K562 (cell line): Measurements from ENCODE around the gene NBPF6. TPM values are rescaled to one million over a fixed set of nuclear protein-coding genes. Genes with fewer than 3 reads are reported as not detected.
A peak's percentile ranks its signal among the peaks of the same experiment; 100 is the strongest.
"Not testable (repeated sequence)": the region's sequence is repeated elsewhere in the genome, so short reads cannot be mapped to it uniquely, and the experiment has no call there.

Experiments
- ATAC-seq: fragments of 200-7000 bp; cut with Tn5 transposase; 3 replicates; pipeline ENCODE4 v1.9.1; 2020; ENCODE audit warnings: moderate library complexity
- BruUV-seq: library from RNA; stranded (reverse); fragments of 400-500 nt; replicated peaks from 2 replicates; lab custom pipeline; 2021; lab: Mats Ljungman, UMichigan
- CTCF ChIA-PET: fragments of 300-600 bp; formaldehyde crosslinking; extraction: SDS; loops from one replicate; lab custom pipeline; 2021; ENCODE audit warnings: low intra/inter-chr PET ratio; lab: Yijun Ruan, JAX
- POLR2A ChIA-PET: fragments of 300-600, 350-650 bp; sonication (Branson Sonifier 250); formaldehyde crosslinking; extraction: SDS; loops from one replicate; lab custom pipeline; 2021; ENCODE audit warnings: antibody characterized with exemption, inconsistent platforms; lab: Yijun Ruan, JAX
- DNase-seq, 4 experiments: peaks; one replicate each; pipeline versions ENCODE4 v3.0.0 to v3.0.0-alpha.2; 2011 to 2018; ENCODE audit warnings: low spot score in 3 of 4, mixed read lengths in 3 of 4; ENCODE audit errors: extremely low read depth in 1 of 4
- FAIRE-seq: peaks from 2 replicates; lab custom pipeline; 2011; peaks lifted over from hg19 to GRCh38; lab: Jason Lieb, UNC
- H2AFZ ChIP-seq: 2 replicates; pipeline ENCODE4 v1.6.0; 2011; ENCODE audit warnings: low read depth, low read length, control low read depth, inconsistent platforms
- H3K27ac ChIP-seq: fragments of 200-600 bp; 3 replicates; pipeline ENCODE4 v1.8.0; 2011; ENCODE audit warnings: low read depth, mild to moderate bottlenecking, control low read depth, inconsistent platforms, low read length, moderate library complexity, mixed read lengths; ENCODE audit errors: extremely low read depth
- H3K27me3 ChIP-seq, 2 experiments: fragments of 300-600 bp in 1 of 2; 2 replicates in 1 of 2; 3 replicates in 1 of 2; pipeline versions ENCODE4 v1.6.0 to v1.8.0; 2011; ENCODE audit warnings: inconsistent platforms in 2 of 2, low read length in 2 of 2, mild to moderate bottlenecking in 1 of 2, mixed read lengths in 1 of 2, moderate library complexity in 1 of 2; ENCODE audit not compliant: control insufficient read depth in 2 of 2, insufficient read depth in 2 of 2
- H3K36me3 ChIP-seq: fragments of 300-600 bp; 3 replicates; pipeline ENCODE4 v1.8.0; 2011; ENCODE audit warnings: mild to moderate bottlenecking, low read length, inconsistent platforms; ENCODE audit not compliant: control insufficient read depth, insufficient read depth
- H3K4me1 ChIP-seq, 2 experiments: fragments of 200-600 bp in 1 of 2; replicated peaks in 1 of 2; 2 replicates in 1 of 2; 3 replicates in 1 of 2; pipeline versions ENCODE4 v1.5.1 to v1.8.0; 2011; ENCODE audit warnings: inconsistent platforms in 2 of 2, low read length in 2 of 2, mild to moderate bottlenecking in 1 of 2, mixed read lengths in 1 of 2, moderate library complexity in 1 of 2; ENCODE audit not compliant: control insufficient read depth in 2 of 2, insufficient read depth in 2 of 2
- H3K4me2 ChIP-seq: 2 replicates; pipeline ENCODE4 v1.6.1; 2011; ENCODE audit warnings: low read length, control low read depth, inconsistent platforms, mixed read lengths; ENCODE audit not compliant: insufficient read depth
- H3K4me3 ChIP-seq: fragments of 200-600 bp; sonication (generic), shearing (Covaris generic); 2 replicates; pipeline ENCODE4 v1.5.1; 2016; ENCODE audit warnings: control low read depth, inconsistent platforms
- H3K79me2 ChIP-seq: fragments of 200-600 bp; 3 replicates; pipeline ENCODE4 v1.8.0; 2011; ENCODE audit warnings: low read length, inconsistent platforms; ENCODE audit not compliant: control insufficient read depth, insufficient read depth
- H3K9ac ChIP-seq, 2 experiments: 2 replicates each; pipeline versions ENCODE4 v1.6.0 to v1.6.1; 2011; ENCODE audit warnings: low read depth in 2 of 2, low read length in 2 of 2, control low read depth in 1 of 2, inconsistent platforms in 1 of 2, mild to moderate bottlenecking in 1 of 2, mixed read lengths in 1 of 2; ENCODE audit not compliant: insufficient read depth in 1 of 2
- H3K9me1 ChIP-seq: one replicate; pipeline ENCODE4 v1.6.0; 2011; ENCODE audit warnings: inconsistent platforms, mild to moderate bottlenecking, low read length, moderate library complexity; ENCODE audit not compliant: control insufficient read depth, insufficient read depth
- H3K9me3 ChIP-seq: replicated peaks from 2 replicates; pipeline ENCODE4 v1.5.1; 2011; ENCODE audit warnings: low read depth, low read length, inconsistent platforms; ENCODE audit not compliant: control insufficient read depth, insufficient read depth
- H4K20me1 ChIP-seq: replicated peaks from 2 replicates; pipeline ENCODE4 v1.6.1; 2011; ENCODE audit warnings: low read length, inconsistent platforms, mixed read lengths; ENCODE audit not compliant: control insufficient read depth, insufficient read depth
- ARID1B ChIP-seq: fragments of 450-650 bp; IDR thresholded peaks from 2 replicates; pipeline ENCODE4 v1.6.1; 2016; ENCODE audit warnings: antibody characterized with exemption, mild to moderate bottlenecking, inconsistent platforms
- CBFA2T2 ChIP-seq: fragments of 450-650 bp; conservative IDR thresholded peaks from 2 replicates; pipeline ENCODE4 v1.6.1; 2017; ENCODE audit warnings: mild to moderate bottlenecking
- CBFA2T3 ChIP-seq: fragments of 450-650 bp; IDR thresholded peaks from 2 replicates; pipeline ENCODE4 v1.6.1; 2017
- DPF2 ChIP-seq: fragments of 450-650 bp; IDR thresholded peaks from 2 replicates; pipeline ENCODE4 v1.6.1; 2016
- SMARCA4 ChIP-seq: fragments of 450-650 bp; IDR thresholded peaks from 2 replicates; pipeline ENCODE4 v1.6.1; 2016
- SMARCE1 ChIP-seq: fragments of 450-650 bp; IDR thresholded peaks from 2 replicates; pipeline ENCODE4 v1.7.1; 2016; ENCODE audit warnings: mild to moderate bottlenecking
- TAL1 ChIP-seq: fragments of 450-650 bp; IDR thresholded peaks from 2 replicates; pipeline ENCODE4 v1.6.1; 2016; ENCODE audit warnings: mild to moderate bottlenecking
- WGBS: fragments of 100-300 bp; shearing (Covaris generic); methylation state at CpG from one replicate; pipeline ENCODE4 v1.1.6; 2016; ENCODE audit warnings: low coverage, mixed read lengths; ENCODE audit not compliant: insufficient coverage; ENCODE audit errors: missing lambda C conversion rate; 5-methylcytosine and 5-hydroxymethylcytosine counted together
- in situ Hi-C: fragments of 300-500 bp; cut with MboI; formaldehyde crosslinking; loops from 4 replicates; pipeline ENCODE4 v1.15.0; 2018; ENCODE audit warnings: inconsistent platforms, mixed read lengths
- intact Hi-C: fragments of 100-400 bp; cut with micrococcal nuclease; formaldehyde crosslinking; loops from 2 replicates; pipeline ENCODE4 v1.14.2; 2022
- polyA plus RNA-seq, 8 experiments: library from polyadenylated mRNA; depleted of rRNA in 4 of 8; stranded (reverse) in 5 of 8; unstranded in 3 of 8; fragments of >200 nt; fragmentation: Nextera tagmentation in 2 of 8; fragmentation: Illumina TruSeq in 1 of 8; extraction: Ambion mirVana in 2 of 8; extraction: Trizol in 1 of 8; gene quantifications; 2 replicates each; pipeline versions ENCODE4 v1.2.1 to v1.2.3, GENCODE V29; 2011 to 2014; ENCODE audit warnings: inconsistent platforms in 1 of 8, missing spikeins in 1 of 8
- total RNA-seq, 7 experiments: library from RNA; depleted of rRNA in 6 of 7; stranded (reverse); fragments of >200 nt in 6 of 7; fragmentation: Illumina TruSeq in 2 of 7; extraction: Trizol in 2 of 7; gene quantifications; 2 replicates each; pipeline versions ENCODE4 v1.2.1 to v1.2.3, GENCODE V29; 2011 to 2021; ENCODE audit warnings: low replicate concordance in 1 of 7
- TF ChIP-seq, protein P1 (sequence below): sonication (generic); IDR thresholded peaks from 2 replicates; pipeline ENCODE4 v1.6.1; 2016

Gene NBPF6
- total and polyA plus RNA-seq, 9 of the 15 experiments (the other 6 are each of a cell fraction or from before 2014, with no cell fraction given): 2.7 to 10.0 (median 6.0) TPM

DNA sequence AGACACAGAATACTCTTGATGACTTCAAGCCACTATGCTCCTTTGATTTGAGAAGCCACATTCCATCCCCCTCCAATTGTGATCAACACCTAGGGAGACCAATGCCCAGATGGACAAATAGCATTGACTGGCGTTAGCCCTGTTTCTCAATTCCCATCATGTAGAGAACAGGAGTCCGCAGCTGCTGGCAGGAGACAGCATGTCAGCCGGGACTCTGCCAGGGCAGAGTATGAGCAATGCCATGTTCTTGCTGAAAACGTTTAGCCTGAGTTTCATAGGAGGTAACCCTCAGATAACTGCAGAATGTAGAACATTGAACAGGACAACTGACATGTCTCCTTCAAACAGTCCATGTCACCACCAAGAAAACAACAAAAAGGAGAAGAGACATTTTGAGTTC is 20.6 kb downstream of the NBPF6 start:
- CTCF ChIA-PET, H3K27ac ChIP-seq, POLR2A ChIA-PET, H3K27me3 ChIP-seq, intact Hi-C loops, H3K9me1 ChIP-seq, H2AFZ ChIP-seq, H3K79me2 ChIP-seq, H3K36me3 ChIP-seq, H3K9me3 ChIP-seq, DNase-seq, FAIRE-seq, H3K4me3 ChIP-seq, H3K4me1 ChIP-seq, H4K20me1 ChIP-seq, H3K9ac ChIP-seq, BruUV-seq, H3K4me2 ChIP-seq, ATAC-seq: not testable (repeated sequence)
- in situ Hi-C loops: loop anchor here (25.0 kb wide), 1 partner anchor 258 kb away; the partner anchor contains the start of gene SLC25A24
- 67% methylated on average over 4 of the region's 4 CpGs for WGBS

DNA sequence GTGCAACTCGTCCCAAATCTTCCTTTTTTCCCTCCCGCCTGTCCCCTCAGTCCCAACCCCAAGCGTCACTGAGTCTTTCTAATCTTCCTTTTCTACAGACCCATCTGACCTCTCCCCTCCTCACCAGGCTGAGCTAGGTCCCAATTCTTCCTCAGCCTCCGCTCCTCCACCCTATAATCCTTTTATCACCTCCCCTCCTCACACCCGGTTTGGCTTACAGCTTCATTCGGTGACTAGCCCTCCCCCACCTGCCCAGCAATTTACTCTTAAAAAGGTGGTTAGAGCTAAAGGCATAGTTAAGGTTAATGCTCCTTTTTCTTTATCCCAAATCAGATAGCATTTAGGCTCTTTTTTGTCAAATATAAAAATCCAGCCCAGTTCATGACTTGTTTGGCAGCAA is 24.4 kb downstream of the NBPF6 start:
- CTCF ChIA-PET, H3K9ac ChIP-seq, H3K36me3 ChIP-seq, H3K27ac ChIP-seq, H2AFZ ChIP-seq, H3K79me2 ChIP-seq, H3K27me3 ChIP-seq, ATAC-seq, H3K4me3 ChIP-seq, BruUV-seq, H3K9me1 ChIP-seq, H3K4me1 ChIP-seq, POLR2A ChIA-PET, H3K9me3 ChIP-seq, FAIRE-seq, H4K20me1 ChIP-seq, intact Hi-C loops, H3K4me2 ChIP-seq: not testable (repeated sequence)
- peak; percentile 37 for TF ChIP-seq CBFA2T3
- peak; percentile 54 for TF ChIP-seq SMARCA4
- TF ChIP-seq DPF2: 0 out of 2 replicates have a peak, but pooled peaks have one; percentile 60
- TF ChIP-seq, protein P1, sequence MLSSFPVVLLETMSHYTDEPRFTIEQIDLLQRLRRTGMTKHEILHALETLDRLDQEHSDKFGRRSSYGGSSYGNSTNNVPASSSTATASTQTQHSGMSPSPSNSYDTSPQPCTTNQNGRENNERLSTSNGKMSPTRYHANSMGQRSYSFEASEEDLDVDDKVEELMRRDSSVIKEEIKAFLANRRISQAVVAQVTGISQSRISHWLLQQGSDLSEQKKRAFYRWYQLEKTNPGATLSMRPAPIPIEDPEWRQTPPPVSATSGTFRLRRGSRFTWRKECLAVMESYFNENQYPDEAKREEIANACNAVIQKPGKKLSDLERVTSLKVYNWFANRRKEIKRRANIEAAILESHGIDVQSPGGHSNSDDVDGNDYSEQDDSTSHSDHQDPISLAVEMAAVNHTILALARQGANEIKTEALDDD: peak; percentile 76; the same call in 1 of the 2 replicates
- TF ChIP-seq CBFA2T2: peak; percentile 33; the same call in 1 of the 2 replicates
- TF ChIP-seq SMARCE1: 0 out of 2 replicates have a peak, but pooled peaks have one; percentile 21
- TF ChIP-seq TAL1: peak; percentile 37; the same call in 1 of the 2 replicates
- TF ChIP-seq ARID1B: peak; percentile 77
- in situ Hi-C loops: loop anchor here (25.0 kb wide), 1 partner anchor 262 kb away; the partner anchor contains the start of gene SLC25A24
- peak in 1 of 4 experiments; percentile 39 for DNase-seq
- WGBS: 11% methylated on average over 5 of the region's 6 CpGs
